Measurements from ENCODE around the gene CRTAP.

The CRTAP gene

GRCh38 chr3:33117461-33117860 is 3.6 kb downstream of the CRTAP start:
- TF ChIP-seq CTCF (IDR thresholded peaks at IDR 0.05; ENCODE audit: extremely low read depth, insufficient read depth, missing control alignments) = no peak
- in situ Hi-C loops (cut with MboI; ENCODE audit: low pct_unique_long_range_greater_than_20kb, low sequenced_read_pairs, unreplicated experiment) = no loop called here
- DNase-seq (ENCODE audit: low spot score) = no peak

DNA sequence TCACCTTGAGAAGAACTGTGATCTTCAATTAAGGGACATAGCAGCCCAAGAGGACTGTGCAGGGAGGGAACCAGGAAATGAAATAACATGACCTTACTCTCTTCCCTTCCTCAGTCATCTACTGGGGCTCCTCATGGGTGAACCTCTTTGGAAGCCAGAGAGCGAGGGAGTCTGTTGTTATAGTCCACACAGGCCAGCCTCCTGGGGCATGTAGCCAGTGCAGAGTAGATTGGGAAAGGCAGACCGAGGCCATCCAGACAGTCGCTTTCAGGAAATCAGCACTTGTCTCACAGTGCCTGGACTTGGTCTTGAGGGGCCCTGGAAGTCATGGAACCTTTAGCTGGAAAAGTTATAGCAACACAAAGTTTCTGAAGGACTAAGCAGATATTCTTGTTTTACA is 6.1 kb downstream of the CRTAP start:
- in situ Hi-C loops (cut with MboI; ENCODE audit: low pct_unique_long_range_greater_than_20kb, low sequenced_read_pairs, unreplicated experiment) = no loop called here

GRCh38 chr3:33122991-33123390 is 9.2 kb downstream of the CRTAP start:
- no peak for TF ChIP-seq CTCF (IDR thresholded peaks at IDR 0.05; ENCODE audit: extremely low read depth, insufficient read depth, missing control alignments)
- DNase-seq (ENCODE audit: low spot score) = no peak
- in situ Hi-C loops (cut with MboI; ENCODE audit: low pct_unique_long_range_greater_than_20kb, low sequenced_read_pairs, unreplicated experiment) = no loop called here

More for the DNA sequence above, 6.1 kb downstream of the CRTAP start:
- no peak for DNase-seq (ENCODE audit: low spot score)
- TF ChIP-seq CTCF (IDR thresholded peaks at IDR 0.05; ENCODE audit: extremely low read depth, insufficient read depth, missing control alignments) = no peak

- in situ Hi-C loops (cut with MboI; ENCODE audit: low pct_unique_long_range_greater_than_20kb, low sequenced_read_pairs, unreplicated experiment) = loop anchor here (25.0 kb wide), 1 partner anchor 663 kb away; the partner anchor contains the start of gene PDCD6IP
- no peak for DNase-seq (ENCODE audit: low spot score)
- TF ChIP-seq CTCF (IDR thresholded peaks at IDR 0.05; ENCODE audit: extremely low read depth, insufficient read depth, missing control alignments) = no peak
Observed at GRCh38 chr3:33124638-33125037, 10.8 kb downstream of the CRTAP start.

GRCh38 chr3:33125840-33126239 is 12.0 kb downstream of the CRTAP start:
- DNase-seq (ENCODE audit: low spot score) = no peak
- no peak for TF ChIP-seq CTCF (IDR thresholded peaks at IDR 0.05; ENCODE audit: extremely low read depth, insufficient read depth, missing control alignments)
- in situ Hi-C loops (cut with MboI; ENCODE audit: low pct_unique_long_range_greater_than_20kb, low sequenced_read_pairs, unreplicated experiment) = loop anchor here (25.0 kb wide), 1 partner anchor 661 kb away; the partner anchor contains the start of gene PDCD6IP

DNA sequence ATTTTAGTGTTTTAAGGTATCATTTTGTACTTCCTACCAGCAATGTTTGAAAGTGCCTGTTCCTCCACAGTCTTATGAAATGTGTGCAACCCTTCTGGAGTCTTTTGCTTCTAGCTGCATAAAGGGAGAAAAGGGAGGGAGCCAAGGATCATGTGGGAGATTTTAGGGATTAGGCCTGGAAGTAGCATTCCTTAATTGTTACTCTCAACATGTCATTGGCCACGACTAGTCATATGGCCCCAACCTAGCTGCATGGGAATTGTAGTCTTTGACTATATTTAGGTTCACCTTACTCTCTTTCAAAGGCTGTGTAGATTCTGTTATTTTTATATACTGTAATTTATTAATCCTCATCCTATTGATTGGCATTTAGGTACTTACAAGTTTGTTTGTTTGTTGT is 14.9 kb downstream of the CRTAP start:
- TF ChIP-seq CTCF (IDR thresholded peaks at IDR 0.05; ENCODE audit: extremely low read depth, insufficient read depth, missing control alignments) = no peak
- no peak for DNase-seq (ENCODE audit: low spot score)
- in situ Hi-C loops (cut with MboI; ENCODE audit: low pct_unique_long_range_greater_than_20kb, low sequenced_read_pairs, unreplicated experiment) = loop anchor here (25.0 kb wide), 1 partner anchor 659 kb away; the partner anchor contains the start of gene PDCD6IP

DNA sequence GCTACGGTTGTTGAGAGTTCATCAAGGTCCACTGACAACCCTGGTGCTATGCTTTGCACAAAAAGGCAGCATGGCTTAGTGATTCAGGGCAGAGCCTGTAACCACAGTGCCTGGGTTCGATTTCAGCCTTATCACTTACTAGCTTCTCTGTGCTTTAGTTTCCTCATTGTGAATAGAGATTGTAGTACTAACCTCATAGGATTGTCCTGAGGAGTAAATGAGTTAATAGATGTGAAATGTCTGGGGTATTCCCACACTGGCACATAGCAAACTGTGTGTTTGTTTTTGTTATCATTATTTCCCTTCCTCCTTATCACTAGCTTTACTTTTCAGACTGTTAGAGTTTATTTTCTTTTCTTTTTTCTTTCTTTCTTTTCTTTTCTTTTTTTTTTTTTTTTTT is 16.3 kb downstream of the CRTAP start:
- TF ChIP-seq CTCF (IDR thresholded peaks at IDR 0.05; ENCODE audit: extremely low read depth, insufficient read depth, missing control alignments) = no peak
- no peak for DNase-seq (ENCODE audit: low spot score)
- in situ Hi-C loops (cut with MboI; ENCODE audit: low pct_unique_long_range_greater_than_20kb, low sequenced_read_pairs, unreplicated experiment) = loop anchor here (10.0 to 25.0 kb wide), 2 partner anchors 225 to 657 kb away; partner anchors contain the start of gene PDCD6IP

All from GM13977 (cell line).